OCI-LY7 (cell line): ENCODE data around the gene G0S2. TPM values are rescaled to one million over a fixed set of nuclear protein-coding genes. Genes with fewer than 3 reads are reported as not detected.

ENCODE experiments used
- BruUV-seq: library from RNA; stranded (reverse); fragments of 400-500 nt; replicated peaks from 2 replicates; lab custom pipeline; 2021; lab: Mats Ljungman, UMichigan
- CTCF ChIA-PET: fragments of 300-600 bp; sonication (Branson Sonifier 250); formaldehyde crosslinking; loops from one replicate; lab custom pipeline; 2022; ENCODE audit warnings: antibody characterized with exemption; ENCODE audit not compliant: unreplicated experiment; lab: Charles Lee
- POLR2A ChIA-PET: fragments of 300-600 bp; sonication (Branson Sonifier 250); formaldehyde crosslinking; loops from one replicate; lab custom pipeline; 2022; ENCODE audit warnings: antibody characterized with exemption; lab: Charles Lee
- DNase-seq: peaks from one replicate; pipeline ENCODE4 v3.0.0-alpha.2; 2015; ENCODE audit warnings: low spot score
- H2AFZ ChIP-seq: fragments of 200-600 bp; sonication (generic), shearing (Covaris generic); 2 replicates; pipeline ENCODE4 v1.6.1; 2014; ENCODE audit warnings: mild to moderate bottlenecking, antibody characterized with exemption, low read length, moderate library complexity
- H3K27ac ChIP-seq: fragments of 200-600 bp; sonication (generic); 2 replicates; pipeline ENCODE4 v1.5.1; 2014; ENCODE audit warnings: mixed run types, low read depth, mild to moderate bottlenecking, moderate library complexity, low read length, inconsistent platforms; ENCODE audit not compliant: poor library complexity, severe bottlenecking
- H3K36me3 ChIP-seq: fragments of 200-600 bp; sonication (generic); 2 replicates; pipeline ENCODE4 v1.6.1; 2014; ENCODE audit warnings: mild to moderate bottlenecking, antibody characterized with exemption, low read length, moderate library complexity, mixed read lengths; ENCODE audit not compliant: insufficient read depth
- H3K4me1 ChIP-seq: fragments of 200-600 bp; sonication (generic); 2 replicates; pipeline ENCODE4 v1.5.1; 2014; ENCODE audit warnings: mild to moderate bottlenecking, low read length; ENCODE audit not compliant: insufficient read depth, poor library complexity, severe bottlenecking
- H3K4me2 ChIP-seq: fragments of 200-600 bp; sonication (generic); 2 replicates; pipeline ENCODE4 v1.6.1; 2014; ENCODE audit warnings: mild to moderate bottlenecking, low read length
- H3K4me3 ChIP-seq: fragments of 200-600 bp; sonication (generic); 2 replicates; pipeline ENCODE4 v1.5.1; 2014; ENCODE audit warnings: mild to moderate bottlenecking, low read depth, low read length; ENCODE audit not compliant: poor library complexity, severe bottlenecking
- H3K79me2 ChIP-seq: fragments of 200-600 bp; sonication (generic); 2 replicates; pipeline ENCODE4 v1.6.1; 2016; ENCODE audit warnings: low read depth, mild to moderate bottlenecking, low read length, moderate library complexity, mixed read lengths; ENCODE audit not compliant: insufficient read depth
- H3K9me2 ChIP-seq: fragments of 200-600 bp; sonication (generic); 2 replicates; pipeline ENCODE4 v1.6.1; 2016; ENCODE audit warnings: mild to moderate bottlenecking, low read length, mixed read lengths; ENCODE audit not compliant: insufficient read depth
- H3K9me3 ChIP-seq: fragments of 200-600 bp; sonication (generic); 2 replicates; pipeline ENCODE4 v1.6.1; 2014; ENCODE audit warnings: mild to moderate bottlenecking, mixed run types, low read length, mixed read lengths
- H4K20me1 ChIP-seq: fragments of 200-600 bp; sonication (generic); 2 replicates; pipeline ENCODE4 v1.6.1; 2014; ENCODE audit warnings: mild to moderate bottlenecking, antibody characterized with exemption, low read length, moderate library complexity, mixed read lengths; ENCODE audit not compliant: insufficient read depth
- EZH2phosphoT487 ChIP-seq: fragments of 200-600 bp; sonication (generic); IDR thresholded peaks from 2 replicates; pipeline ENCODE4 v1.6.1; 2018; ENCODE audit warnings: low read depth, borderline replicate concordance, mild to moderate bottlenecking, mixed run types, antibody characterized with exemption, low read length, moderate library complexity, mixed read lengths
- intact Hi-C: fragments of 100-400 bp; cut with micrococcal nuclease; formaldehyde crosslinking; loops from one replicate; pipeline ENCODE4 v1.10.0; 2022; ENCODE audit not compliant: unreplicated experiment
- total RNA-seq, 2 experiments: library from RNA; depleted of rRNA in 1 of 2; stranded (reverse); fragments of >200 nt in 1 of 2; shearing (Covaris generic) in 1 of 2; gene quantifications; 2 replicates each; pipeline ENCODE4 v1.2.3, GENCODE V29; 2014 to 2022
- TF ChIP-seq, protein P1 (sequence below): fragments of 200-600 bp; sonication (generic); conservative IDR thresholded peaks from 2 replicates; pipeline ENCODE4 v1.5.1; 2014; ENCODE audit warnings: mild to moderate bottlenecking, antibody characterized with exemption, low read length, moderate library complexity, mixed read lengths

The G0S2 gene
- total RNA-seq, 2 experiments from 2014 or later: not detected

GRCh38 chr1:209672705-209673630 lies 2.2 kb upstream of the G0S2 start:
- H3K27ac ChIP-seq: no peak overlapping the region
- H3K9me2 ChIP-seq: no peaks in the 10 kb centered on the region
- ChIA-PET CTCF (no interaction called here), POLR2A (no interaction called here)
- no TSS peak for BruUV-seq
- H4K20me1 ChIP-seq: no peaks in the 10 kb centered on the region
- H3K4me1 ChIP-seq: no peaks in the 10 kb centered on the region
- no peaks in the 10 kb centered on the region for H3K36me3 ChIP-seq
- no peak for DNase-seq
- intact Hi-C loops: no loop called here
- no peaks in the 10 kb centered on the region for H3K79me2 ChIP-seq
- H3K9me3 ChIP-seq: no peaks in the 10 kb centered on the region
- no peak overlapping the region for H3K4me2 ChIP-seq
- no peak overlapping the region for H3K4me3 ChIP-seq
- TF ChIP-seq EZH2phosphoT487: no peak
- TF ChIP-seq, protein P1, sequence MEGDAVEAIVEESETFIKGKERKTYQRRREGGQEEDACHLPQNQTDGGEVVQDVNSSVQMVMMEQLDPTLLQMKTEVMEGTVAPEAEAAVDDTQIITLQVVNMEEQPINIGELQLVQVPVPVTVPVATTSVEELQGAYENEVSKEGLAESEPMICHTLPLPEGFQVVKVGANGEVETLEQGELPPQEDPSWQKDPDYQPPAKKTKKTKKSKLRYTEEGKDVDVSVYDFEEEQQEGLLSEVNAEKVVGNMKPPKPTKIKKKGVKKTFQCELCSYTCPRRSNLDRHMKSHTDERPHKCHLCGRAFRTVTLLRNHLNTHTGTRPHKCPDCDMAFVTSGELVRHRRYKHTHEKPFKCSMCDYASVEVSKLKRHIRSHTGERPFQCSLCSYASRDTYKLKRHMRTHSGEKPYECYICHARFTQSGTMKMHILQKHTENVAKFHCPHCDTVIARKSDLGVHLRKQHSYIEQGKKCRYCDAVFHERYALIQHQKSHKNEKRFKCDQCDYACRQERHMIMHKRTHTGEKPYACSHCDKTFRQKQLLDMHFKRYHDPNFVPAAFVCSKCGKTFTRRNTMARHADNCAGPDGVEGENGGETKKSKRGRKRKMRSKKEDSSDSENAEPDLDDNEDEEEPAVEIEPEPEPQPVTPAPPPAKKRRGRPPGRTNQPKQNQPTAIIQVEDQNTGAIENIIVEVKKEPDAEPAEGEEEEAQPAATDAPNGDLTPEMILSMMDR: no peak
- H2AFZ ChIP-seq: no peak overlapping the region

DNA sequence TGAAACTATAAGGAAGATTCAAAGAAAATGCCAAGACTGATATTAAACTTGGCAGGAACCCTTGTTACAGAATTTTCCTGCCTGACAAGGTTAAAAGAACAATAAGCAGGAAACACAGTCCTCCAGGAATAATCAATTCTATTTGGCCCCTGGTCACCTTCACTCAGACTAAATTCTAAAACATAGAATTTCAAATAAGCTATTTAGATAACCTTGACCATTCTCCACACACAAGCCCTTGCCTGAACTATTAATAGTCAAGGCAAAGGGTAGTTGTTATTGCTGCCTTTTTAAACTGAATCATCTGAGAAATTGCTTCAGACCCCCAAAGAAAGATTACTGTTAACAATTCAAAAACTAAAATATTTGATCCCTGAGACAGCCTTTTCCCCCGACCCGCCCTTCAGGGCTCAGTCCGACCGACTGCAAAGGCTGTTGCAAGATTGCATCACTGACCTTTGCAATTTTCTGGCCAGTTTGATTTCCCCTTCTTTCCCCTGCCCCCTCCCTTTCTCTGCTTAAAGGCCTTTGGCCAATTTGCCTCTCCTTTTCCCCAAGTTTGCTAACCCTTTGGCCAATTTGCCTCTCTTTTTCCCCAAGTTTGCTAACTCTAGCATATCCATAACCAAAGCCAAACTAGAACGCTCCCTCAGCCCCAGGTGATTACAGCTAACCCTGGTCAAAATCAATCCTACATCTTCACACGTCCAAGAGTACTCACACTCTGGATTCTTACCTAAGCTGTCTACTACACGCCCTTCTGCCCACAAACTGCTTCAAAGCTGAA lies 1.4 kb upstream of the G0S2 start:
- no peaks in the 10 kb centered on the region for H3K4me1 ChIP-seq
- TF ChIP-seq, protein P1: no peak
- TF ChIP-seq EZH2phosphoT487: no peak
- no peak overlapping the region for H3K4me2 ChIP-seq
- H2AFZ ChIP-seq: no peak overlapping the region
- intact Hi-C loops: no loop called here
- CTCF ChIA-PET: no interaction called here
- POLR2A ChIA-PET: interaction anchor here (0.6 to 0.7 kb wide), 2 partner anchors 18 to 128 kb away, joined by 3 read pairs; no protein-coding TSS in a partner anchor
- H3K36me3 ChIP-seq: no peaks in the 10 kb centered on the region
- H3K9me3 ChIP-seq: no peaks in the 10 kb centered on the region
- H3K27ac ChIP-seq: no peak overlapping the region
- no peak overlapping the region for H3K4me3 ChIP-seq
- H3K79me2 ChIP-seq: no peaks in the 10 kb centered on the region
- DNase-seq: no peak
- H4K20me1 ChIP-seq: no peaks in the 10 kb centered on the region; the same call in 1 of the 2 replicates
- BruUV-seq: no TSS peak
- no peaks in the 10 kb centered on the region for H3K9me2 ChIP-seq
